NCI-H748 treated with DMSO at 0.1 percent for 48 hours (cell line): Measurements from ENCODE around the gene CDH13.

Source experiments
- DNase-seq: peaks from one replicate; lab custom pipeline; 2025; lab: John Stamatoyannopoulos, UW

CDH13 gene

DNA sequence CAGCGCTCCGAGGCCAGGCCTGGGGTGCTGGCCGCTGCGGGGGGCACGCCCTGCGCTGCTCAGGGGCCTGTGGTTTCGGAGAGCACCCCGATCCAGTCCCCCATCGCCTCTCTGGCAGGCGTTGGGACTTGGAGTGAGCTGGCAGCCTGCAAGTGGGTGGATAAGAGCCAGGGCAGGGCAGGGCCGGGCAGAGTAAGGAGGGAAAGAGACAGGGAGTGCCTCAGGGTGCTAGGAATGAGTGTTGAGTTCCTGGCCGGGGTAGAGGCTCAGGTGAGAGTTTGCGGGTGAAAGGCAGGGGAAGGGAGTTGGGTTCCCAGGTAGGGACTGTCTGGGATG, 1.3 kb downstream of the CDH13 start:
- DNase-seq, result no peak

DNA sequence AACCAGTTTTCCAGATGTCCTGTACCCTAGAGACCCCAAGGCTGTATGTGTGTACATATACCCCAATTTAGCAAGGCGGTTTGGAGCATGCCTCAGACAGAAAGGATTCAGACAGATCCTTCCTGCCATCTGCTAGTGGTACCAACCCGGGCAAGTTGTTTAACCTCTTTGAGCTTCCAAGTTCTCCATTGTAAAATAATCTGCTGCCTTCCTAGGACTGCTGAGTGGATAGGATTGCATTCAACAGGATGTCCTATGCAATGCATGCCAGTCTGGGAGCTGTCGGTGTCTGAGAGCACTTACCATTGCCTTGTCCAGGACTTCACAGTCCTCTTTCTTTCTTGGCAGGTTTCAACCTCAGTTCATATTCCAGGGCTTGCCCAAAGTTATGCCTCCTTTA, 1.9 kb downstream of the CDH13 start:
- no peak for DNase-seq

DNA sequence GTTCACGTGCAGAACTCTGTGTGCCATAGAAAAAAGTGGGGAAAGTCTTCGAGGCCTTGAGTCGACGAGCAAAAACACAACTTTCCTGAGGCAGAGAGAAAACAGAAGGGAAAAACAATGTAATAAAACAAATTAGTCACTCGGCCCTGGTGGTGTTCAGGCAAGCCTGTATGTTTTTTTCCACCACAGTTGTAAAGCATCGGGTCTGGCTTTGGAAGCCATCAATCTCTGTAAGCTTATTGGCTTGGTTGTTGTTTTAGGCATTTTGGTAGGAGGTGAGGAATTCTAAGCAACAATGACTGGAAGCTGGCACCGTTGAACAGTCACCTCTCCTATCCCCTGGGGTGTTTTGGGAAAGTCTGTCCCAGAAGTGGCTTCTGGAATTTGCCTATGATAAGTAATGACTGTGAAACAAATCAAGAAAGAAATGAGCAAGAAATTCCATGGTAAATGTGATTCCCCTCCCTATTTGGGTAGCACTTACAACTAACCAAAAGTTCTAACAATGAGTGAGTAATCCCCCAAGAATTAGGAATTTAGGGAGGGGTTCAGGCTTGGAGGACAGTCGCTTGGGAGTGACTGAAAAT, 2.8 kb downstream of the CDH13 start:
- no peak for DNase-seq

DNA sequence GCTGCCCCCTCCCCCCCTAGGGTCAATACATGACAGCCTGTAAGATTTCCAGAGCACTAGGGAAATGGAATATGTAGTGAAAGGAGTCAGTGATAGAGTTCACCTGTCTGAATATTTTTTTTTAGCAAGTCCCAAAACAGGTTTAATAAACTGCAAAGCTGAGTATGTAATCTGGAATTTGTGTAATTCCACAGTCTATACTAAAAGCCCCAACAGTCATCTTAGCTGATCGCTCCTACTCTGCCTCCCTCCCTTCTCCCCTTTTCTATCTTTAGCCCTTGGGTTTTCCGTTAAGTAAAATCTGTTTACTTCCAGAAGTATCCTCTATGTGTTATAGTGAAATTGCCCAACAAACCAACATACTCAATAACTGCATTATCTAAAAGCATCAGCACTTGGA, 3.5 kb downstream of the CDH13 start:
- no peak for DNase-seq

DNA sequence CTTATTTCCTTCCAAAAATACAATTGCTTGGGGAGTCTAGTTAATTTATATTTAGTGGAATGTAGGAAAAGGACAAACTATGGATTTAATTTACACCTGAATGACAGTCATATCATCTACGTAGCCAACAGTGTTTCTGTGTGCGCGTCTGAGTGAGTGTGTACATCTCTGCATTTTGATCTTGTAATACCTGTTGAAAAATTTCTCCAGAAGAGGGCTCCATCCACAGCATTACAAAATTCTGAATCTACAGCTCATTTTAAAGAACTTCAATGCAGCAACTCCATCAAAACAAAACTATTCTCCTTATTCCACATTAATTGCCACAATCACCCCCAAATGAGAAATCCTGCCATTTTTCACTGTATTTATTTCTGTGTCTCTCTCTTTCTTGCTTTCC, 3.9 kb downstream of the CDH13 start:
- peak; percentile 7 for DNase-seq

DNA sequence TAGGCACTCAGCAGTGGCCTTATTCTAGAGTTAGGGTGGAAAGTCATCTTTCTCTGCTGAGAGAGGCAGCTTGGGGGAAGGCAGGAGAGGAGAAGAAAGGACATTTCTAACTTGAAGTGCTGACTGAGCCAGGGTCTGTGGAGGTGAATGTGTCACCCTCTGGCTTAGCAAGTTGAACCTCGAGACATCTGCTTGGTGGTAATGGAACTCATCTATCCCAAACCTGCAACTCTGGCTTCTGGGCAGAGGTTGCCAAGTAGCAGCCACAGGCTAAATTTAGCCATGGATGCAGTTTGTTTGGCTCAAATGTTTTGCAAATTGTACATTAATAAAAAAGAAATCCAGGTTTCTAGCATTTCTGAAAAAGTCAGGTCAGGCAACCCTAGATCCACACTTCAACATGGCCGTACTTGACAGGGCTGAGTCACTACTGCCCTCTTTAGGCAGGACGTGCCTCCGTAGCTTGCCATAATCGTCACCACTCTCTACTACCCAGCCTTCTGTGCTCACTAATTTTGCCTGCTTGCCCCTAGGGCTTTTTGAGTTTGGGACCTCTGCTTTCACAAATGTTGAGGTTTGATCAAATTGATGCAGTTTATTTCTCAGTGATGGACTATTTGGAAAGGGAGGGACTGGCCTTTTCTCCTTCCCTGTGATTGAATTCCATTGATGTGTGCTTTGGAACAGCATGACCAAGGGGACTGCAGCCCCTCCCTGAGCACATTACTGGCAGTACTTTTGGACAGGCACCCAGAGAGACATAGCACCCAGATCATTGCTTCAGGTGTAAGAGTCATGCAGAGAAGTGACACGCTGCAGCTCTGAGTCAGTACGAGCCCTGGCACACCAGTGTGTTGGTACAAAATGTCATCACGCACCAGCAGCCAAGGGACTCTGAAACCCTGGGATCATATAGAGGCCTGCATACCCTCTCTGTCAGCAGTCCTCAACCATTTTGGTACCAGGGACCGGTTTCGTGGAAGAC, 5.2 kb downstream of the CDH13 start:
- DNase-seq, result no peak

DNA sequence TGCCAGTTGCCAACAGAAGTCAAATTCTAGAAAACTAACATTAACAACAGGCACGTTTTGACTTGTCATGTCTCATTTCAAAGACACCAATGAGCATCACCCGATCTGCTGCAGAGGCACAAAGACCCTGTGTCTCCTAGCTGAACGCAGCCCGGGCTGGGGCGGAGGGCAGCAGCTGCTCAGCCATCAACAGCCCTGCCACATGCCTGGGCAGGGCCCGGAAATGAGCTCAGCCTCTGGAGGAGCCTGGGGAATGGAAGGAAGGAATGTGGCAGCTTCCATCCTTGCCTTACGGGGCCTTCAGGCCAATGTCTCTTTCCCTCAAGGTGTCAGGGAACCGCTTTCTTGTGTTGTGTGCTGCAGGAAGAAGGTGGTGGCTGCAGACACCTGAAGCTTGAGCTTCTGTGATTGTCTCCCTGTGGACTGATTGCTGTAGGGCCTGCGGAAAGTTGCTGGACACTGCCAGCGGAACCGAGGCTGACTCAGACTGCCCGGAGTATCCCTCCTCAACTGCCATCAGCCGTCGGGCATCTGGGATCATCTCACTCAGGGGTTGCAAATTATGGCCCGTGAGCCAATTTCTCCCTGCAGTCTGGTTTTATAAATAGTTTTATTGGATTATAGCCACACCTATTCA, 7.3 kb downstream of the CDH13 start:
- peak; percentile 6 for DNase-seq

DNA sequence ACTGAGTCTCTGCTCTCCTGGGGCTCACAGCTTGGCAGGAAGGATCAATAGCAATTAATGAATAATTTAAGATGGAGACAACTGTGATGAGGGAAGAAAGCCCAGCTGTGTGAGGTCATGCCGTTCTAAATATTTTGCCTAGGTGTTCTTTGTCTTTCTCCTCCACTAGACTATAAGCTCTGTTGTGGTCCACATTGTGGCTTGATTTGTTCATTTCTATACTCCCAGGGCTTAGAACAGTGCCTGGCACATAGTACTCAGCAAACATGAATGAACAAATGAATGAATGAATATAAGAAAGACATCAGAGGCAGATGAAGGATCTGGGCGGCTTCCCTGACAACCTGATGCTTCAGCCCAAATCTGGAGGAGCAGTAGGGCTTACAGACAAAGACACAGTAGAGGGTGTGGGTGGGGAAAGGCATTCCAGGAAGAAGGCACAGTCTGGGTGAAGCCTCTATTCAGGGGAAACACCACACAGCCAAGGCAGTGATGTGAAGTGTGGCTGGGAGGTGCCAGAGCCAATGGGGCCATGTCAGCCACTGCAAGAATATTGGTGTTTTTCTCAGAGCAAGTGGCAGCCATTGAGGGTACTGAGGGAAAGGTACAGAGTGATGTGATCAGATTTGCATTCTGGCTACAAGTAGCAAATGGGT, 8.3 kb downstream of the CDH13 start:
- no peak for DNase-seq

DNA sequence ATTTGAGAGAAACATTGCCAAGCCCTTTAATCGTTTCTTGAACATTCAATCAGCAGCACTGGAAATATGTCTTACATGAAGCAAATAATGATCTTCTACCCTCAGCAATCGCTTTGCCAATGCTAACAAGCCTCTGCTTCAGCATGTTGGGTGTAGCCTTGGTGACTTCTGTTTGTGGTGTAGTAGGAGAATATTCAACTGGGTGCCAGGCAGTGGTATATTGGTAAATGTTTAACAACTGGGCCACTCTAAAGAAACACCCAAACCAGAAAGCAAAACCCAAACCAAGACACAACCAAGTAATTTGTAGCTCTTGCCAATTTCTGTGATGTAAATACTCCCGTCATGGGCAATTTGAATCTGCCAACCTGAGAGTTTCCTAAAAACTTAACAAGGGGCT, 9.7 kb downstream of the CDH13 start:
- no peak for DNase-seq

DNA sequence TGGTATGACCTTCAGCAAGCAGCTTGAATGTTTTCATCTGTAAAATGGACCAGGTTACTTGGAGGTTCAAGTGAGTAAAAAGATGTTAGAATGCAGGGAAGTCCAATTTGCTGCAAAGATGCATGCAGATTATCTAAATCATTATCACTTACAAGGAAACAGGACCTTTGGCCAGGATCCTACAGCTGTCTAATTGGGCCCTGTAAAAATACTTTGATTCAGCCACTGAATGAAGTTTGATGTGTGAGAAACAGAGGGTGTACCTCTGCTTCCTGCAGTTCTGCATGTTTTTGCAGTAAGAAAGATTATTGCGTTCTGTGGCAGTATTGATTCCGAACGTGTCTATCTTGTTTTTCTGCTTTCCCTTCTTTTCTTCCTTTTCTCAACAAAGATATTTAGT, 10.2 kb downstream of the CDH13 start:
- DNase-seq, result no peak

DNA sequence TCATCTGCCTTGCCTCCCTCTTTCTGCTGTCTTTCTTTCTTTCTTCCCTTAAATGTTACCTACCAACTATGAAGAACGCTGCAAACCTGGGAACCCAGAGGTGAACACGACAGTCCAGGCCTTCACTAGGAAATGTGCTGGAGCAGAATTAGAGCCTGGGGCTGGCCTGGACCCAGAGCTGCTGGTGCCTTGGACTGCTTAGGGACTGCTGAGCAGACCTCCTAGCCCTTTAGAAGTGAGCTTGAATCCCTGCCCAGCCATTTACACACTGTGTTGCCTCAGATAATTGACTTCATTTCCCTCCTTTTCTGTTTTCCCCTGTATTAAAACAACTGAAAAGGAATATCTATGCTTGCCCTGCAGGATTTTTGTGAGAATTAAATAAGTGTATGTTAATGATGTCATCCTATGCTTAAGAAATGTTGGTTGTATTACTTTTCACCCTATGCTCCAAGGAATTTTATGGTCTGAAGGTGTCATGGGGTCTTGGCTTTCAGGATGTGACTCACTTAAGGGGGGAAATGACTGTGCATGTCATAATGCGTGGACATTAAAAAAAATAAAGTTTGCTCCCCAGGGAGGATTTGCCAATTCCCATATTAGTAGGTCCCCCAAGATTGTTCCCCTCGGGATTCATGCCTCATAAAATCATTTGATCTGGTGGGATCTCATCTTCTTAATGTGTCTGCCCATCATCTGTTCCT, 11.5 kb downstream of the CDH13 start:
- no peak for DNase-seq

DNA sequence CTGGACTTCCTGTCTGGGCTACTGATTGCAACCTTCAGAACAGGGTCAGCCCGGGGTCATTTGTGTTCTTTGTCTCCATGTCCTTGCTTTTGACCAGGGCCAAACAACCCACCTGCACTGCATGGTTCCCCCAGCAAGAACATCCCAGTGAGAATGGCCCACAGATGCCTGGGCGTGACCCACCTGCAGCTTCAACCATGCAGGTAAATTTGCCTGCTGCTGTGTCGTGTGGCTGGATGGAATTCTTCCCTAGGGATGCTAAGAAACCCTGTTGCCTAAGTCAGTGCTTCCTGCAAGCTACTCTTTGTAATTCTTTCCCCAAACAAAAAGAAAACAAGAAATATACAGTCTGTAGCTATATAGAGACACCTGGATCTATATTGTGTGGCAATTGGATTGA, 12.5 kb downstream of the CDH13 start:
- no peak for DNase-seq

DNA sequence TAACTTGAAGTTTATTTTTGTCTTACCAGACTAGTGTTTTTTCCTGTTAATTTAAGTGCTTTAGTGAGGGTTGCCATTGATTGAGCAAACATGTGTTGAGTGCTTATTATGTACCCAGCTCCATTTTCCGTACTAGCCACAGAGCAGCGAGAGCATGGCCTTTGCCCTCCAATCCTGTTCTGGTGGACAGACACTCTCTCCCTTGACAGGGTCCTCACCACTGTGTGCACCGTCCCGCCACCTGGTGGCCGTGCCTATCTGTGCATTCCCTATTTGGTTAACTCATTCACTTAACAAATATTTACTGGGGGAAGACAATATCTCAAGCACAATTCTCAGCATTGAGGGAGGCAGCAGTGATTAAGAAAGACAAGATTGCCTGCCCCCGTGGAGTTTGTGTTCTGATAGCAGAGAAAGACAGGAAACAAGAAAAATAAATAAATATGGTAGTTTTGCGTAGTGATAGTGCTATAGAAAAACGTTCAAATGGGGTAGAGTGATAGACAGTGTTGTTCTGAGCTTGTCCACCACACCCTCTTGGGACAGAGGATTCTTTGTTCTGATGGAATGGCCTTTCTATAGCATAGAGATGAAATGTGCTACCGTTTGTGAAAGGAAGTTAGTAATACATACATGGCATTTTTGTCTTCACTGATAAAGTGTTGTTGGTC, 13.0 kb downstream of the CDH13 start:
- DNase-seq, result peak; percentile 47

DNA sequence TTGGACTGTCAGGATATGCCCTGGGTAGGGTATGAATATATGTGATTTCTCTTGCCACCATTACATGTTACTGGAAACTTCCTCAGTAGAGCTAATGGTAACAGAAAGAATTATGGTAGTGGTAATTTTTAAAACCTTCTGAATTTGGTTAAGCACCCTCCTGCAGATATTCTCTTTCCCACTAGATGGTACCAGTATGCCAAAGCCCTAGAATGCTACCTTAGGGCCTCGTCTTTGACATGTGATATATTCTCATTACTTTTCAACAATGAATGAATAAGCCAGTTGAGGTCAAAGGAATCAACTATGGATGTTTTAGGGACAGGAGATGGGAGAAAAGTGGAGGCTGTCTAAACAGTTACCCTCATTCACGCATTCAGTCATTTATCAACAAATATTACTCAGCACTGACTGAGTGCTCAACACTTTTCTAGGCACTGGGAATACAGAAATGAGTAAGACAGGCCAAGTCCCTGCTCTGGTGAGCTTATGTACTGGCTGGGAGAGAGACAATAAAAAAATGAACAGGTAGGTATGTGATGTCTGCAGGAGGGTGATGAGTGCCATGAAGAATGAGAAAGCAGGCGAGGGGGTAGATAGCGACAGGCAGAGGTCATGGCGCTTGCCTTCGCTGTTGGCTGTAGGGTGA, 14.7 kb downstream of the CDH13 start:
- DNase-seq, result no peak

DNA sequence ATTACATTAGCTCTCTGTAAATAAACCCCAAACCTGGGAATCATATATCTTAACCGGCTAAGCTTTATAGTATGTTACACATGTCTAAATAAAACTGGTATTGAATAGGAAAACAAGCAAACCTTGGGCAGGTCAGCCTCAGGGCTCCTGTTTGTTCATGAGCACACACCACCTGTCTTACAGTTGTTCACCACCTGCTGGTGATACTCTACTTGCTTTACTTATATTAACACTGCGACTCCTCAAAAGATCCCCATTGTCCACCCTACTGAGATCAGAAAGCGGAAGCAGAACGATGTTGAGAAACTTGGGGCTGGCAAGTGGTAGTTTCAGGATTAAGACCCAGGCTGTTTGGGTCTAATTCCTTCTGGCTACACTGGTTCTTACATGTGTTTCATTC, 16.4 kb downstream of the CDH13 start:
- peak; percentile 17 for DNase-seq

DNA sequence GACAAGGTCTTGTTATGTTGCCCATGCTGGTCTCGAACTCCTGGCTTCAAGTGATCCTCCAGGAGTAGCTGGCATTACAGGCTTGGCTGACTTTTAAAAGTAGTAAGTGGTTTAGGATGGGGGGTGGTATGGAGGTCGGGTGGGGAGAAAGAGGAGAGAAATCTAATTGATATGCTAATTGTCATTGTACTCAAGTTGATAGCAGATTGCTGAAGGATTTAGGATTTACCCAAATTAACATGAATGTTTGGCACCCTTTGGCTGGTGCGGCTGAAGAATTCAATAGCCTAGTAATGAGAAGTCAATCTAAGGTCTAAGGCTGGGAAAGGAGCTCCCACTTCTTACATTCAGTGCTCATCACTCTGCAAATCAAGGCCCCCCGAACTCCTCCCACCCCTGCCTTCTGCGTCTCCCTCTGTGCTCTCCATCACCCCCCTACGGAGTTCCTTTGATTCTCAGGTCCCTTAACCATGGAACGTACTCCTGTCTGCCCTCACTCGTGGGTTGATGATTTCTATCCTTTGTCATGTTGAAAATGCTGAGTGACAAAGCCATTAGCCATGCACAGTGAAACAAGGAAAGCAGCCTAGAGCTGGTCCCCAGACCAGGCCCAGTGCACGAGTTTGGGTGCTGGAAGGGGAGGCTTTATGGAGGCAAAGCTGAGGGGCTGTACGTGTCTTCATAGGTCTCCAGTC, 17.3 kb downstream of the CDH13 start:
- no peak for DNase-seq

DNA sequence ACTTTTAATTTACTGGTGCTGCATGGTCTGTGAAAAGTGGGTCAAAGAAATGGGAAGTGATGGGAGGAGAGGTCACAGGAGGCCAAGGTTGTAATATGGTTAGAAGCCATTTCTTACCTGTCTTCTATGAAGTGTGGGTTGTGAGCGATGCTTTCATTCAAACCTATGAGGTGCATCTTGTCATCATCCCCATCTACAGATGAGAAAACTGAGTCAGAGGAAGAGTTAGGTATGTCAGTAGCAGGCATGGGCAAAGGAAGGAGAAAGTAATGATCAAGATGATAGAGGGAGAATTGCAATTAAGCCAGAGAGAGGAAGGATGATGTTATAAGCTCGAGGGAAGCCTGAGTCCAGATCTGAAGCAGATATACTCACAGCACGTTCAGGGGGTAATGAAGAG, 19.7 kb downstream of the CDH13 start:
- DNase-seq, result no peak

DNA sequence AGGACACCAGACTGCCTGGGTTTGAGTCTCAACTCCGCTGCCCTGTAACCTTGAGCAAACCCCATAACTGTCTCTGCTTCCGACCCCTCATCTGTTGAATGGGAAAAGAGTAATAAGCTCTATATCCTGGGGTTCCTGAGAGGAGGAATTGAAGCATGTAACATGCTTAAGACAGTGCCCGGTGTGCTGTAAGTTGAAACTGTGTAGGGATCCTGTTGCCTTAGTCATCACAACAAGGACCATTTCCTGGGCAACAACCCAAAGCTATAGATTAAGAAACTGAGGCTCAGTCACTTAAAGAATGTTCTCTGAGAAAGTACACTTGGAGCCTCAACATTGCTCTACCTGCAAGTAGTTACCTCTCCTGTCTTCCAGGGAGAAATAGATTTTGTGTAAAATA, 23.0 kb downstream of the CDH13 start:
- no peak for DNase-seq

DNA sequence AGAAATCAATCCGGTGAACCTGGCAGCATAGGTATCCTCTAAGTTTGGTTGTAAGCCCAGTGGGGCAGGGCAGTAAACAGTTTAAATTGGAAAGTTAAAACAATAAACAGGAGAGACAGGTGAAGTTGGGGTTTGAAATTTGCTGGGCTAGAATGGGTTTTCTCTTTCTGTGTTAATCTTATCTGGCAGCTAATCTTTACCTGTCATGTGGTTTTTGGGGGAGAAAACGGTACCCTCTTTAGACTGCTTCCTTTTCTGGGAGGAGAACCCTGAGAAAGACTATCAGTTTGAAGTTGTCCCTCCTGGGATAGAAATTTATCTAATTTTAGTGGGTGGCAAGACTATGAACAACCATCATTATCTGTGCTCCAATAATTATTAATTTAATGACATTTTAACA, 24.0 kb downstream of the CDH13 start:
- no peak for DNase-seq

DNA sequence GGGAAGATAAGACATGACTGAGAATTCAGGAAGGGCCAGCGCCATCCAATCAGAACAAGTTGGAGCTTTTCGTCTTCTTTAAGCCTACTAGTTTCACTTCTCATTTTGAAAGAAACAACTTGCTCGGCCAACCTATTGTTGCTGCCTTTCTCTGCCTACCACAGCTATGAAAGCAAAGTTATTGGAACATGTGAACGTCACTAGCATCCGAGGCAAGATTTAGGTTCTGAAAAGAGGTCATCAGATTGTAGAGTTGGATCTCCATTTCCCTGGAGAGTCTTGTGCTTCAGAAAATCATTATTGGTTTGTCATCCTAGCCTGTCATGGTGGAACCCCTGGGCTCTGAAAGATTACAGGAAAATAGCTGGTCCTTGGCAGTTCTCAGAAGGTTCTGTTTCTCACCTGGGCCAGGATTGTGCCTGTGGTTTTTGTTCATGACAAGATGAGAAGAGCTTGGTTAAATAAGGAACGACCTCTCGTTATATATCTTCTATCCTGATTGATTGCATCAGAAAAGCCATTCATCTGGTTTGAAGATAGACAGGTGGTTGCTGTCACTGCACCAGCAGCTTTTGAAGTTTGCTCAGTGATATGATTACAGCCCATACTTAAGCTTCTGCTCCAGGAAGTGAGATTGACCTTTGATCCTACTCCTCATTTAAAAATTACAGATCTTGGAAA, 25.3 kb downstream of the CDH13 start:
- DNase-seq, result no peak
